Keratinocyte (primary cell): ENCODE measurements around the gene ARHGAP4.

Experiments
- CTCF ChIP-seq, 3 experiments: IDR thresholded peaks in 1 of 3; conservative IDR thresholded peaks in 1 of 3; optimal IDR thresholded peaks in 1 of 3; 2 replicates in 2 of 3; 3 replicates in 1 of 3; pipeline versions ENCODE3 to v1.5.1; 2011; ENCODE audit warnings: low read length in 3 of 3, mild to moderate bottlenecking in 3 of 3, moderate library complexity in 2 of 3, control low read depth in 1 of 3, inconsistent platforms in 1 of 3; ENCODE audit not compliant: insufficient read depth in 2 of 3; ENCODE audit errors: extremely low read depth in 1 of 3
- EZH2 ChIP-seq: IDR thresholded peaks from one replicate; pipeline ENCODE4 v1.6.1; 2012; ENCODE audit warnings: inconsistent platforms, mild to moderate bottlenecking, low read length, moderate library complexity

GRCh38 chrX:153867671-153868070, 58.4 kb downstream of the ARHGAP4 start:
- no peak for TF ChIP-seq CTCF (optimal IDR thresholded peaks at IDR 0.05 in 1 of 3, IDR thresholded peaks at IDR 0.05 in 1 of 3, conservative IDR thresholded peaks at IDR 0.05 in 1 of 3; ENCODE audit: extremely low read depth in 1 of 3, insufficient read depth in 2 of 3, low read length in 3 of 3)
- TF ChIP-seq EZH2: no peak
